ACC112 (cell line): ENCODE measurements around the gene PGA3.
"Not testable (repeated sequence)": the region's sequence is repeated elsewhere in the genome, so short reads cannot be mapped to it uniquely, and the experiment has no call there.

Source experiments
- H2AFZ ChIP-seq: fragments of 200-600 bp; sonication (generic); one replicate; pipeline ENCODE4 v1.6.0; 2017; ENCODE audit warnings: antibody characterized with exemption, low read length; ENCODE audit not compliant: unreplicated experiment
- H3K27ac ChIP-seq: fragments of 200-600 bp; sonication (generic); 2 replicates; pipeline ENCODE4 v1.5.1; 2014; ENCODE audit warnings: low read depth, mild to moderate bottlenecking, antibody characterized with exemption, low read length, moderate library complexity
- H3K27me3 ChIP-seq: fragments of 200-600 bp; sonication (generic); 2 replicates; pipeline ENCODE4 v1.6.1; 2014; ENCODE audit warnings: mild to moderate bottlenecking, antibody characterized with exemption, low read length, moderate library complexity, mixed read lengths; ENCODE audit not compliant: insufficient read depth
- H3K36me3 ChIP-seq: fragments of 200-600 bp; sonication (generic); 2 replicates; pipeline ENCODE4 v1.6.1; 2016; ENCODE audit warnings: mild to moderate bottlenecking, antibody characterized with exemption, low read length, moderate library complexity, mixed read lengths; ENCODE audit not compliant: insufficient read depth
- H3K4me1 ChIP-seq: fragments of 200-600 bp; sonication (generic); one replicate; pipeline ENCODE4 v1.6.1; 2016; ENCODE audit warnings: low read length, mixed read lengths; ENCODE audit not compliant: insufficient read depth, unreplicated experiment, control insufficient read depth
- H3K4me3 ChIP-seq: fragments of 200-600 bp; sonication (generic); 2 replicates; pipeline ENCODE4 v1.5.1; 2014; ENCODE audit warnings: mild to moderate bottlenecking, low read depth, low read length
- H3K79me2 ChIP-seq: fragments of 200-600 bp; sonication (generic); one replicate; pipeline ENCODE4 v1.6.0; 2016; ENCODE audit warnings: low read length; ENCODE audit not compliant: control insufficient read depth, unreplicated experiment, insufficient read depth

The PGA3 gene

GRCh38 chr11:61189933-61190332, 13.4 kb upstream of the PGA3 start:
- Histone ChIP-seq H3K27me3 (peaks cover 13% of the 10 kb centered on the region; the same call in 1 of the 2 replicates), H3K4me1 (no peaks in the 10 kb centered on the region), H3K4me3 (no peak overlapping the region), H3K79me2 (no peaks in the 10 kb centered on the region), H2AFZ (no peak overlapping the region), H3K36me3 (no peaks in the 10 kb centered on the region), H3K27ac (no peak overlapping the region)

- no peaks in the 10 kb centered on the region for H3K36me3 ChIP-seq
- no peak overlapping the region for H3K4me3 ChIP-seq
- no peaks in the 10 kb centered on the region for H3K4me1 ChIP-seq
- no peaks in the 10 kb centered on the region for H3K79me2 ChIP-seq
- H3K27me3 ChIP-seq = peaks cover 43% of the 10 kb centered on the region
- H2AFZ ChIP-seq = no peak overlapping the region
- H3K27ac ChIP-seq = no peak overlapping the region
These were observed 9.7 kb upstream of the PGA3 start for GRCh38 chr11:61193596-61193995.

GRCh38 chr11:61194169-61194671, 9.1 kb upstream of the PGA3 start:
- peaks cover 50% of the 10 kb centered on the region for H3K27me3 ChIP-seq
- no peaks in the 10 kb centered on the region for H3K36me3 ChIP-seq
- no peak overlapping the region for H2AFZ ChIP-seq
- H3K79me2 ChIP-seq = no peaks in the 10 kb centered on the region
- H3K4me3 ChIP-seq = no peak overlapping the region
- no peaks in the 10 kb centered on the region for H3K4me1 ChIP-seq
- no peak overlapping the region for H3K27ac ChIP-seq

GRCh38 chr11:61194981-61195695, 8.2 kb upstream of the PGA3 start:
- no peak overlapping the region for H3K4me3 ChIP-seq
- H2AFZ ChIP-seq = no peak overlapping the region
- no peaks in the 10 kb centered on the region for H3K36me3 ChIP-seq
- no peaks in the 10 kb centered on the region for H3K4me1 ChIP-seq
- peaks cover 53% of the 10 kb centered on the region for H3K27me3 ChIP-seq
- no peaks in the 10 kb centered on the region for H3K79me2 ChIP-seq
- H3K27ac ChIP-seq = no peak overlapping the region

- Histone ChIP-seq H3K4me1 (no peaks in the 10 kb centered on the region), H3K27me3 (peaks cover 53% of the 10 kb centered on the region), H3K4me3 (no peak overlapping the region), H2AFZ (no peak overlapping the region), H3K79me2 (no peaks in the 10 kb centered on the region), H3K36me3 (no peaks in the 10 kb centered on the region), H3K27ac (no peak overlapping the region)
These were observed 7.6 kb upstream of the PGA3 start for GRCh38 chr11:61195719-61196118.

GRCh38 chr11:61198361-61198760, 5.0 kb upstream of the PGA3 start:
- H3K27ac ChIP-seq = no peak overlapping the region
- no peaks in the 10 kb centered on the region for H3K36me3 ChIP-seq
- no peaks in the 10 kb centered on the region for H3K79me2 ChIP-seq
- H3K27me3 ChIP-seq = peaks cover 57% of the 10 kb centered on the region
- no peaks in the 10 kb centered on the region for H3K4me1 ChIP-seq
- no peak overlapping the region for H3K4me3 ChIP-seq
- H2AFZ ChIP-seq = no peak overlapping the region

DNA sequence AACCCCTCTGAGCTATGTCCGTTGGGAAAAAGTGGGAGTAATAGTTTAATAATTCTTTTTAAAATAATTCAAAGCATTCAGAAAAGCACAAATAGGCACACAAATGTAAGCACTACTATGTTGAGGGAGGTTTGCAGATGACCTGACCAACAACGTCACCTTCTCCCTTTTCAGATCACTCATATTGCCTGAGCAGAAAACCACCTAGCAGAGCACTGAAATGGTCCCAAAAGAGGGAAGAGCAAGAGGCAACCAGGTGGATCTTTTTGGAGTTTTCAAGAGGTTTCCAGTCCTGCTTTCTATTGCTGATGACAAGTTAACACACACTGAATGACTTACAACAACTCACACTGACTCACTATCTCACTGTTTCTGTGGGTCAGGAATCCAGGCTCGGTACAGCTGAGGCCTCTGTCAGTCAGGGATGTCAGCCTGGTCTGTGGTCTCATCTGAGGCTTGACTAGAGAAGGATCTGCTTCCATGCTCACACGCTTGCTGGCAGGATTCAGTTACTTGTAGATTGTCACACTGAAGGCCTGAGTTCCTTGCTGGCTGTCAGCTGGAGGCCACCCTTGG, 4.3 kb upstream of the PGA3 start:
- no peak overlapping the region for H3K27ac ChIP-seq
- H3K4me1 ChIP-seq = no peaks in the 10 kb centered on the region
- H3K27me3 ChIP-seq = peaks cover 57% of the 10 kb centered on the region
- H3K36me3 ChIP-seq = no peaks in the 10 kb centered on the region
- no peaks in the 10 kb centered on the region for H3K79me2 ChIP-seq
- no peak overlapping the region for H2AFZ ChIP-seq
- H3K4me3 ChIP-seq = no peak overlapping the region

DNA sequence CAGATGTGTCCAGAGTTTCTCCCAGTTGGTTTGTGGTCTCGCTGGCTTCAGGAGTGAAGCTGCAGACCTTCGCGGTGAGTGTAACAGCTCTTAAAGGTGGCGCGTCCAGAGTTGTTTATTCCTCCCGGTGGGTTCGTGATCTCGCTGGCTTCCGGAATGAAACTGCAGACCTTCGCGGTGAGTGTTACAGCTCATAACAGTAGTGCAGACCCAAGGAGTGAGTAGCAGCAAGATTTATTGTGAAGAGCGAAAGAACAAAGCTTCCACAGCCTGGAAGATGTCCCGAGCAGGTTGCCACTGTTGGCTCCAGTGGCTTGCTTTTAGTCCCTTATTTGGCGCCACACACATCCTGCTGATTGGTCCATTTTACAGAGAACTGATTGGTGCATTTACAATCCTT, 1.8 kb upstream of the PGA3 start:
- Histone ChIP-seq H3K4me1 (no peaks in the 10 kb centered on the region), H3K27me3 (peaks cover 46% of the 10 kb centered on the region), H3K36me3 (no peaks in the 10 kb centered on the region), H2AFZ (no peak overlapping the region), H3K27ac (no peak overlapping the region), H3K4me3 (no peak overlapping the region), H3K79me2 (no peaks in the 10 kb centered on the region)

GRCh38 chr11:61203873-61204272, 558 bp downstream of the PGA3 start:
- not testable (repeated sequence) for H3K79me2 ChIP-seq, H3K27ac ChIP-seq, H3K4me3 ChIP-seq, H3K4me1 ChIP-seq, H3K36me3 ChIP-seq, H2AFZ ChIP-seq
- peaks cover 26% of the 10 kb centered on the region for H3K27me3 ChIP-seq

- H3K27ac ChIP-seq, H3K4me1 ChIP-seq: not testable (repeated sequence)
These were observed 1.3 kb downstream of the PGA3 start for GRCh38 chr11:61204502-61205059.

More at GRCh38 chr11:61204502-61205059, 1.3 kb downstream of the PGA3 start:
- peaks cover 19% of the 10 kb centered on the region for H3K27me3 ChIP-seq
- not testable (repeated sequence) for H3K79me2 ChIP-seq, H2AFZ ChIP-seq, H3K4me3 ChIP-seq, H3K36me3 ChIP-seq
